ENCODE data around the gene EP400.

GRCh38 chr12:131943876-131944275 is 5.9 kb upstream of the EP400 start:
- TF ChIP-seq RAD21 (IDR thresholded peaks at IDR 0.05; ENCODE audit: low read length) (no peak), CTCF (conservative IDR thresholded peaks at IDR 0.05; ENCODE audit: low read depth, low read length) (no peak), MAZ (IDR thresholded peaks at IDR 0.05; ENCODE audit: borderline replicate concordance, low read depth, low read length) (no peak), ELK1 (IDR thresholded peaks at IDR 0.05; ENCODE audit: borderline replicate concordance, low read depth, low read length) (no peak), MAFK (IDR thresholded peaks at IDR 0.05; ENCODE audit: low read depth, low read length) (no peak), POLR2A (IDR thresholded peaks at IDR 0.05; ENCODE audit: low read depth, low read length) (no peak), RFX5 (IDR thresholded peaks at IDR 0.05; ENCODE audit: low read depth, low read length) (no peak)
